PC-3 (cell line): ENCODE measurements around the gene PBRM1. TPM values are rescaled to one million over a fixed set of nuclear protein-coding genes. Genes with fewer than 3 reads are reported as not detected.

ENCODE experiments used
- ATAC-seq: fragments of 200-7000 bp; cut with Tn5 transposase; 2 replicates; pipeline ENCODE4 v1.9.1; 2020; ENCODE audit warnings: mild to moderate bottlenecking, moderate library complexity
- BruUV-seq: library from RNA; stranded (reverse); fragments of 400-500 nt; replicated peaks from 2 replicates; lab custom pipeline; 2021; lab: Mats Ljungman, UMichigan
- CTCF ChIA-PET: fragments of 300-600 bp; sonication (Branson Sonifier 250); formaldehyde crosslinking; loops from one replicate; lab custom pipeline; 2022; ENCODE audit warnings: antibody characterized with exemption; lab: Charles Lee
- POLR2A ChIA-PET: fragments of 300-600 bp; sonication (Branson Sonifier 250); formaldehyde crosslinking; loops from one replicate; lab custom pipeline; 2022; ENCODE audit warnings: antibody characterized with exemption; ENCODE audit not compliant: unreplicated experiment; lab: Charles Lee
- DNase-seq: peaks from one replicate; pipeline ENCODE4 v3.0.0-alpha.2; 2015
- H2AFZ ChIP-seq: fragments of 300-600 bp; sonication (generic); 2 replicates; pipeline ENCODE4 v1.6.0; 2016; ENCODE audit warnings: antibody characterized with exemption, low read length
- H3F3A ChIP-seq: fragments of 300-600 bp; sonication (generic); one replicate; pipeline ENCODE4 v1.6.0; 2017; ENCODE audit warnings: antibody characterized with exemption, low read length, control low read depth, mild to moderate bottlenecking; ENCODE audit not compliant: unreplicated experiment
- H3K27ac ChIP-seq: fragments of 300-600 bp; sonication (generic); 2 replicates; pipeline ENCODE4 v1.5.1; 2016; ENCODE audit warnings: mild to moderate bottlenecking, low read length
- H3K27me3 ChIP-seq: fragments of 300-600 bp; sonication (generic); 2 replicates; pipeline ENCODE4 v1.6.1; 2016; ENCODE audit warnings: low read length, mixed read lengths
- H3K36me3 ChIP-seq: fragments of 300-600 bp; sonication (generic); 2 replicates; pipeline ENCODE4 v1.6.1; 2016; ENCODE audit warnings: low read depth, mixed run types, low read length, mixed read lengths
- H3K4me1 ChIP-seq: fragments of 300-600 bp; sonication (generic); 2 replicates; pipeline ENCODE4 v1.5.1; 2016; ENCODE audit warnings: low read length; ENCODE audit not compliant: insufficient read depth
- H3K4me2 ChIP-seq: fragments of 300-600 bp; sonication (generic); 2 replicates; pipeline ENCODE4 v1.6.0; 2016; ENCODE audit warnings: low read length
- H3K4me3 ChIP-seq: fragments of 300-600 bp; sonication (generic); 2 replicates; pipeline ENCODE4 v1.5.1; 2016; ENCODE audit warnings: mild to moderate bottlenecking, low read length, mixed read lengths
- H3K79me2 ChIP-seq: fragments of 300-600 bp; sonication (generic); 2 replicates; pipeline ENCODE4 v1.6.1; 2017; ENCODE audit warnings: low read length, mixed read lengths
- H3K9ac ChIP-seq: fragments of 300-600 bp; sonication (generic); 2 replicates; pipeline ENCODE4 v1.6.0; 2016; ENCODE audit warnings: mild to moderate bottlenecking, low read length
- H3K9me2 ChIP-seq: fragments of 300-600 bp; sonication (generic); replicated peaks from 2 replicates; pipeline ENCODE4 v1.6.1; 2016; ENCODE audit warnings: mixed run types, low read length, mixed read lengths
- H3K9me3 ChIP-seq: fragments of 300-600 bp; sonication (generic); 2 replicates; pipeline ENCODE4 v1.6.1; 2016; ENCODE audit warnings: low read length, mixed read lengths
- H4K20me1 ChIP-seq: fragments of 300-600 bp; sonication (generic); 2 replicates; pipeline ENCODE4 v1.6.1; 2016; ENCODE audit warnings: low read length, mixed read lengths
- CTCF ChIP-seq: fragments of 300-600 bp; sonication (generic); conservative IDR thresholded peaks from 2 replicates; pipeline ENCODE4 v1.5.1; 2017; ENCODE audit warnings: antibody characterized with exemption, low read depth, mild to moderate bottlenecking, low read length
- EZH2 ChIP-seq: fragments of 300-600 bp; sonication (generic); IDR thresholded peaks from one replicate; pipeline ENCODE4 v1.6.1; 2017; ENCODE audit warnings: antibody characterized with exemption, mild to moderate bottlenecking, low read length; ENCODE audit not compliant: unreplicated experiment
- EZH2phosphoT487 ChIP-seq: fragments of 300-600 bp; sonication (generic); IDR thresholded peaks from 2 replicates; pipeline ENCODE4 v1.6.1; 2018; ENCODE audit warnings: mild to moderate bottlenecking, antibody characterized with exemption, low read length, borderline replicate concordance
- intact Hi-C: fragments of 100-400 bp; cut with micrococcal nuclease; formaldehyde crosslinking; loops from 2 replicates; pipeline ENCODE4 v1.9.0; 2023
- total RNA-seq: library from RNA; depleted of rRNA; stranded (reverse); fragments of >200 nt; gene quantifications from 2 replicates; pipeline ENCODE4 v1.2.3, GENCODE V29; 2014

Gene PBRM1
- total RNA-seq, 1 experiment from 2014 or later = 59.7 TPM

DNA sequence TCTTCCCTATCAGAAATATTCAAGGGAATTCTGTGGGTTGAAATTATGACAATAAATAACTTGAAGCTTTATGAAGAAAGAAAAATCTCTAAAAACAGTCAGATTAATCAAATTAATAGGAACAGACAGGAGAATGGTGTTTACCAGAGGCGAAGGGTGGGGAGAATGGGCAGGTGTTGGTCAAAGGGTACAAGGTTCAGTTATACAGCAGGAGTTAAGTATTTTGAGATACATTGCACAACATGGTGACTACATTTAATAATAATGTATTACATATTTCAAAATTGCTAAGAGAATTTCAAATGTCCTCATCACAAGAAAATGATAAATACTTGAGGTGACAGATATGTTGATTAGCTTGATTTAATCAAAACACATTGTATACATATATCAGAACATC, 38.8 kb upstream of the PBRM1 start:
- H3K4me2 ChIP-seq = no peak overlapping the region
- H3K9ac ChIP-seq = no peak overlapping the region
- peaks cover 29% of the 10 kb centered on the region; the same call in 1 of the 2 replicates for H3K36me3 ChIP-seq
- TF ChIP-seq CTCF (no peak), EZH2 (no peak), EZH2phosphoT487 (no peak)
- H3K27me3 ChIP-seq = no peaks in the 10 kb centered on the region
- H3F3A ChIP-seq = no peaks in the 10 kb centered on the region
- H3K27ac ChIP-seq = no peak overlapping the region
- intact Hi-C loops = no loop called here
- H4K20me1 ChIP-seq = no peaks in the 10 kb centered on the region
- H3K9me2 ChIP-seq = no peaks in the 10 kb centered on the region
- CTCF ChIA-PET = no interaction called here
- no peaks in the 10 kb centered on the region for H3K9me3 ChIP-seq
- H3K79me2 ChIP-seq = no peaks in the 10 kb centered on the region
- no TSS peak for BruUV-seq
- no peak overlapping the region for H3K4me3 ChIP-seq
- no peak for DNase-seq
- no peaks in the 10 kb centered on the region for H3K4me1 ChIP-seq
- H2AFZ ChIP-seq = no peak overlapping the region
- no peak for ATAC-seq
- POLR2A ChIA-PET = no interaction called here

DNA sequence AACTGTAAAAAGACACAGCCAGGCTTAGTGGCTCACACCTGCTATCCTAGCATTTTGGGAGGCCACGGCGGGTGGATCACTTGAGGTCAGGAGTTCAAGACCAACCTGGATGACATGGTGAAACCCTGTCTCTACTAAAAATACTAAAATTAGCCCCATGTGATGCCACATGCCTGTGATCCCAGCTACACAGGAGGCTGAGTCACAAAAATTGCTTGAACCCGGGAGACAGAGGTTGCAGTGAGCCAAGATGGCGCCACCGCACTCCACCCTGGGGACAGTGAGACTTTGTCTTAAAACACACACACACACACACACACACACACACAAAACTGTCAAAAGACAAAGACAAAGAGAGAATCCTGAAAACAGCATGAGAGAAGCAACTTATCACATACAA, 38.2 kb upstream of the PBRM1 start:
- BruUV-seq = no TSS peak
- H3F3A ChIP-seq = no peaks in the 10 kb centered on the region
- DNase-seq (no peak), ATAC-seq (no peak)
- POLR2A ChIA-PET = no interaction called here
- H3K36me3 ChIP-seq = peaks cover 28% of the 10 kb centered on the region; the same call in 1 of the 2 replicates
- no peak overlapping the region for H2AFZ ChIP-seq
- no peaks in the 10 kb centered on the region for H3K27me3 ChIP-seq
- no peaks in the 10 kb centered on the region for H3K9me3 ChIP-seq
- CTCF ChIA-PET = no interaction called here
- H4K20me1 ChIP-seq = no peaks in the 10 kb centered on the region
- no peak for TF ChIP-seq CTCF
- TF ChIP-seq EZH2 = no peak
- no peak for TF ChIP-seq EZH2phosphoT487
- no peaks in the 10 kb centered on the region for H3K4me1 ChIP-seq
- no peak overlapping the region for H3K27ac ChIP-seq
- no peak overlapping the region for H3K4me3 ChIP-seq
- H3K79me2 ChIP-seq = no peaks in the 10 kb centered on the region
- no peak overlapping the region for H3K9ac ChIP-seq
- intact Hi-C loops = no loop called here
- no peaks in the 10 kb centered on the region for H3K9me2 ChIP-seq
- H3K4me2 ChIP-seq = no peak overlapping the region

- Histone ChIP-seq H3K4me3 (no peak overlapping the region), H3K9ac (no peak overlapping the region), H3K9me3 (no peaks in the 10 kb centered on the region), H3K4me1 (no peaks in the 10 kb centered on the region), H3K27me3 (no peaks in the 10 kb centered on the region), H3K79me2 (no peaks in the 10 kb centered on the region), H3F3A (no peaks in the 10 kb centered on the region), H3K4me2 (no peak overlapping the region), H4K20me1 (no peaks in the 10 kb centered on the region), H2AFZ (no peak overlapping the region), H3K36me3 (peaks cover 19% of the 10 kb centered on the region; the same call in 1 of the 2 replicates), H3K27ac (no peak overlapping the region), H3K9me2 (no peaks in the 10 kb centered on the region)
- CTCF ChIA-PET = no interaction called here
- no TSS peak for BruUV-seq
- POLR2A ChIA-PET = no interaction called here
- DNase-seq = no peak
- TF ChIP-seq CTCF (no peak), EZH2phosphoT487 (no peak), EZH2 (no peak)
- intact Hi-C loops = no loop called here
- ATAC-seq = no peak
Measured at GRCh38 chr3:52722491-52722890, 36.8 kb upstream of the PBRM1 start.
